DMS114 treated with DMSO at 0.1 percent for 48 hours (cell line): ENCODE measurements around the gene MS4A2.
"Not testable (repeated sequence)": the region's sequence is repeated elsewhere in the genome, so short reads cannot be mapped to it uniquely, and the experiment has no call there.

Experiments used
- DNase-seq: peaks from one replicate; lab custom pipeline; 2025; ENCODE audit not compliant: unreplicated experiment; lab: John Stamatoyannopoulos, UW

MS4A2 gene

DNA sequence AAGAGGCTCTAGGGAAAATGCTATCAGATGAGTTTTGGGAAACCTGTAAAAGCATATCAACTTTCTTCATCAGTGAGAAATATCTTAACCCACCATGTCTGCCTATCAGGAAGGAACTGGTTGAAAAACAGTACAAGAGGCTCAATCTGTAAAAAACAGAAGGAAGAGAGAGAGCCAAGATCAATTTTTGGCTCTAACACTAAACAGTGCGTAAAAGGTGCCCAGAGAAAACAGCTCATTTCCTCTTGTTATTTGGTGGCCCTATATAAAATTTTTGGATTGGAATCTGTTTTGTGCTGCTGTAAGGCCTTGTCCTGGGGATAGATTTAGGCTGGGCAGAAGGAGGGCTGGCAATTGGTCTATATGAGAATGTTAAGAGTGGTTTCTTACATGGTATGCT is 12.1 kb downstream of the MS4A2 start:
- no peak for DNase-seq

- DNase-seq = not testable (repeated sequence)
Observed at GRCh38 chr11:60101368-60101767, 12.9 kb downstream of the MS4A2 start.

DNA sequence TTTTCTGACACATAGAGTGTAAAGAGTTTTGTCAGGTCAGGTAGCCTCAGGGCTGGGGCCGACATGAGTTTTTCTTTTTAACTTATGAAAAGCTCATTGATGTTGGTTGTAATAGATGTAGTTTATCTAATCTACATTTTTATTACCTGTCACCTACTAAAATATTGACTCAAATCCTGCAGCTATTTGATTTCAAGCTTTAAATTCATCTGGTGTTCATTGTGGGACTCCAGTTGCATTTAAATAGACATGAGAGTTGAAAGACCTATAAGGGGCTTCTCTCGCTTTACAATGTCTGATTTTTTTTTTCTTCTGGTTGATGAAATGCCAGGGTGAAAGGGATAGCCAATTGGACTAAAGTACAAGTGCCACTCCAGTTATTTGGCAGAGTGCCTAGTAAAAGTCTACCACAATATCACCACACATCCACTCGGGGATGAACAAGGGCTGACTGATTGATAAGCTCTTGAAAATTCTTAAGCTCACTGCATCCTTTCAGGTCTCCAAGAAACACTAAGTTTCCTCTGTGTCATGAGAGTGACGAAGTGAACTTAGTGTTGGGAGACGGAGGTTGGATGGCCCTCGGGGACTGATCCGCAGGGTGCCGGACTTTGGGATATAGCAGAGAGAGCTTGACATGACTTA is 16.1 kb downstream of the MS4A2 start:
- not testable (repeated sequence) for DNase-seq

DNA sequence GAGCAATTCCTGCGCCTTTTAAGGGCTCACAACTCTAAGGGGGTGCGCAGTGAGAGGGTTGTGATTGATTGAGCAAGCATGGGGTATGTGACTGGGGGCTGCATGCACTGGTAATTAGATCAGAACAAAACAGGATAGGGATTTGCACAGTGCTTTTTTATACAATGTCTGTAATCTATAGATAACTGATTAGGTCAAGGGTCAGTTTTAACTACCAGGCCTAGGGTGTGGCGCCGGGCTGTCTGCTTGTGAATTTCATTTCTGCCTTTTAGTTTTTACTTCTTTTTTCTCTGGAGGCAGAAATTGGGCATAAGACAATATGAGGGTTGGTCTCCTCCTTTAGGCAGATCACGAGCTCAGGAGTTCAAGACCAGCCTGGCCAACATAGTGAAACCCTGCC is 20.2 kb downstream of the MS4A2 start:
- DNase-seq = not testable (repeated sequence)

GRCh38 chr11:60111793-60112192 is 23.3 kb downstream of the MS4A2 start:
- no peak for DNase-seq

DNA sequence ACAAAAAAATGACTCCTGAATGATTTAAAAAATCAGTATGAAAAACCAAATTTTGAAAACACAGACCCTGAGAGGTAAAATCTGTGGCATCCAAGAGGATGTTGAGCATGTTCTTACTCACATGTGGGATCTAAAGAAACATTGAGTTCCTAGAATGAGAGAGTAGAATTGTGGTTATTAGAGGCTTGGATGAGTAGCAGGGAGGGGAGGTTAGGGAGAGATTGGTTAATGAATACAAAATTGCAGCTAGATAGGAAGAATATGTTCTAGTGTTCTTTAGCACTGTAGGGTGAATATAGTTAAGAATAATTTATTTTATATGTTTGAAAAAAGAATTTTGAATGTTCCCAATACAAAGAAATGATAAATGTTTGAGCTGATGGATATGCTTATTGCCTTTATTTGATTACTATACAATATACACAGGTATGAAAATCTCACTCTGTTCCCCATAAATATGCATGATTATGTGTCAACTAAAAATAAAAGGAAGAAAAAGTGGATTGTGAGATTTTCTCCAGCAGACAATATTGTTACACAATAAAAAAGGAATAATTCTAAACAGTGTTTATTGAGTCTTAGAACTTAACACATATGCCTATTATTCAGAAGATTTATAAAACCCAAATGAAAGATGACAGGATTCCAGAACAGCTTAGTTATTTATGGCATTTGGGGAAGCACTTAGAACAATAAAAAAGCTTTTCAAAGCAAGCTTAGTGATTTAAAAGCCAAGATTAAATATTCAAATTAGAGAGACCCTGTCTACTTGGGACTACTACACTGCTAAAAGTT is 28.7 kb downstream of the MS4A2 start:
- no peak for DNase-seq

GRCh38 chr11:60118338-60118737 is 29.9 kb downstream of the MS4A2 start:
- DNase-seq = no peak

DNA sequence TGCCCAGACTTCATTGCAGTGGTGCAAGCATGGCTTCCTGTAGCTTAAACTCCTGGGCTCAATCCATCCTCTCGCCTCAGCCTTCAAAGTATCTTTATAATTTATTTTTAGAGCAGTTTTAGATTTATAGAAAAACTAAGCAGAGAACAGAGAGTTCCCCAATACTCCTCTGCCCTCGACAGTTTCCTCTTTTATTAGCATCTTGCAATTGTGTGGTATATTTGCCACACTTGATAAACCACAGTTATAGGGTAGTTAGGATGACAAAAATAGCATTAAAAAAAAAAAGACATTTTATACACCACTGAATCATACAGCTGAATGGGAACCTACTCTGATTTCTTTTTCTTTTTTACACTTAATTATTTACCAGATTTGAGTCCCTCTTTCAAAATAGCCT is 31.2 kb downstream of the MS4A2 start:
- DNase-seq = no peak

DNA sequence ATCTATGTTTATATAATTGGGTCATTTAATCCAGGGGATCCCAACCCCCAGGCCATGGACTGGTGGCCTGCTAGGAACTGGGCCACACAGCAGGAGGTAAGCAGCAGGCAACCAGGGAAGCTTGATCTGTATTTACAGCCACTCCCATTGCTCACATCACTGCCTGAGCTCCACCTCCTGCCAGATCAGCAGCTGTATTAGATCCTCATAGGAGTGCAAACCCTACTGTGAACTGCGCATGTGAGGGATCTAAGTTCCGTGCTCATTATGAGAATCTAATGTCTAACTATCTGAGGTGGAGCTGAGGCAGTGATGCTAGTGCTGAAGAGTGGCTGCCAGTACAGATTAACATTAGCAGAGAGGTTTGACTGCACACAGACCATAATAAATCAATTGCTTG is 32.8 kb downstream of the MS4A2 start:
- DNase-seq = no peak

DNA sequence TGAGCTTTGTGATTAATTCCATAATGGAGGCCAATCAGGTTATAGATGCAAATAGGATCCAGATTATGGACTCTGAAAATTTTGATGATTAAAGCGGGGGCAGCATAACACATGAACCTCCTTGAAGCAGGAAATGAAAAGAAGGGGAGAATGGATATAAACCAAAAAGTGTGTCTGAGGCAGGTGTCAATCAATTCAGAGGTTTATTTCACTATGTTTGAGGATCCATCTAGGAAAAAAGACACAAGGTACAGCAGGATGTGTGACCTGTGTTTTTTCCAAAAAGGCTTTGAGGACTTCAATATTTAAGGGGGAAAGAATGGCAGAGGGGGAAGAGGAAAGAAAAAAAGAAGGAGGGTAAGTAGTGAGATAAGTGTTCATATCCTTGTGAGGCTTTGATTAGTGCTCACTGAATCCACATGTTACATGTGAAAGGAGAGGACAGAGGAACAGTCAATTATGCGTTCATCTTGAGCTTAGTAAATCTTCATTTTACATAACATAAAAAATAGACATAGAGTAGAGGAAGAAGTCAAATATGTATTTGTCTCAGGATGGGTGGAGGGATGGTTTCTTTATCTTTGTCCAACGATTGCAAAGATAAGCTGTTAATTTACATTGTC is 34.1 kb downstream of the MS4A2 start:
- DNase-seq = no peak

GRCh38 chr11:60124802-60125432 is 36.5 kb downstream of the MS4A2 start:
- no peak for DNase-seq

DNA sequence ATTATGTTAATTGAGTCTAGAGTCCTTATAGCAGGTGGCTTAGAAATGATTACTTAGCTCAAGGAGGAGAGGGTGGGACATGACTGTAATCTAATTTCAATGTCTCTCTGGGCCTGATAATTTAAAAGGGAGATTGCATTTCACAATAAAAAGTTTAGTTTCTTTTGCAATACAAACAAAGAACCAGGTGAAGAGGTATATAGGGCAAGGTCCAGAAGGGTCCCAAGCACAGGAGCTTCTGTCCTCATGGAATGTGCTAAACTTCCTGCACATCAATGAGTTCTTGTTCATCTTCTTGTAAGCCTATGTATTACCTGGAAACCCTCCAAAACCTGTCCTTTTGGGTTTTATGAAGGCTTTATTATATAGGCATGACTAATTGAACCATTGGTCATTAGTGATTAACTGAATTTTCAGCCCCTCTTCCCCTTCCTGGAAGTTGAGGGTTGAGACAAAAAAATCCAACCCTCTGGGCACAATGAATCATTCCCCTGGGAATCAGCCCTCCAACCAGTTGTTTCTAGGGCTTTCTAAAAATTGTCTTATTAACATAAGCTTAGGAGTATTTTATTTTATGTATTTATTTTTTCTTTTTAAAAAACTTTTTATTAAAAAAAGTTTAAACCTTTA is 37.6 kb downstream of the MS4A2 start:
- no peak for DNase-seq

GRCh38 chr11:60127311-60127811 is 38.9 kb downstream of the MS4A2 start:
- no peak for DNase-seq

DNA sequence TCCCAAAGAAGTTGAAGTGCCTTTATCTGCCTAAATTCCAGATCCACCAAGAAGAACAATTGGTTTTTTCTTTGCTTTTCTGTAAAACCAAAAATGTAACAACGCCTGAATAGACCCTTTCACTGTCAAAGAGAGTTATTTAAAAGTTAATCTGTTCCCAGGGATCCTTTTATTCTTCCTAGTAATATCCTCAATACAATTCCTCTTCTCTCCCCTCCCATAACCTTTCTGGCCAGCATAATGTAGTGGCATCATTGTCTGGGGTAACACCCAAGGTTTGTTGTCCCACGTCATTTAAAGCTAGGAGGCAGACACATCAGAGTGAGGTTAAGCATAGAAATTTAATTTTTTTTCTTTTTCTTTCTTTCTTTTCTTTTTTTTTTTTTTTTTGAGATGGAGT is 39.9 kb downstream of the MS4A2 start:
- DNase-seq = no peak

- not testable (repeated sequence) for DNase-seq
Observed at GRCh38 chr11:60128866-60129265, 40.4 kb downstream of the MS4A2 start.

GRCh38 chr11:60129853-60130252 is 41.4 kb downstream of the MS4A2 start:
- no peak for DNase-seq

DNA sequence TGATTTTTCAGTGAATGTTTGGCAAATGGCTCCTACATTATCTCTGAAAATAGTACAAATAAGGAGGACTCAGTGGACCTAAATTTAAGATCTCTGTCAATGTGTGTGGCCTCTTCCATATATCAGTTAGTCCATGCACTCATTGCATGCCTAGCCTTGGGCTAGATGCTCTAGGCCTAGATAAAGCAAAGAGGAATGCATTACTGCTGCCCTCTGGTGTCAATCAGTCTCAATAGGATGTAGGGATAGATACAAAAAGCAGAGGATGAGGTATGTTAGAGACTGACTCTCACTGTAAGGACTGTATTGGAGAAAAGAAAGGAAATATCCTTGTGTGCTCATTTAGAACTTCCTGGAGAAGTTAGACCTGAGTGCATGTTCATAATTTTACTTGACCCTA is 42.0 kb downstream of the MS4A2 start:
- peak; percentile 0 for DNase-seq

GRCh38 chr11:60131912-60132311 is 43.4 kb downstream of the MS4A2 start:
- DNase-seq = no peak

GRCh38 chr11:60133917-60134316 is 45.5 kb downstream of the MS4A2 start:
- no peak for DNase-seq

DNA sequence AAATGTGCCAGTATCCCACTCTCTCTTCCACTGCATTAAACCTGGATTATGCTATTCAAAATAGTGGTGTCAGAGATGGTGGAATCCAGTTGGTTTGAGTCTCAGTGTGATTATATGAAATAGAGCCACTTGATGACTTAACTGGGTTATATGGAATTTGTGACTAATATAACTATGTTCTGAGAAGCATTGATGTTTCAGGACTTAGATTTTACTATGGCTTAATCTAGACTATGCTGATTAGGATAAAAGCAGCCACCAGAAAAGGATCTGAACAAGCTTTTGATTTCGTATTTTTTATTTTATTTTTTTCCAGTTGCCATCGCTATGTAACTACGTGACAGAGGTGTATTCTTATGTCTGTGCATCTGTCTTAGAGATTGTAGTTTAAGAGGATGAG is 55.3 kb downstream of the MS4A2 start:
- DNase-seq = no peak

DNA sequence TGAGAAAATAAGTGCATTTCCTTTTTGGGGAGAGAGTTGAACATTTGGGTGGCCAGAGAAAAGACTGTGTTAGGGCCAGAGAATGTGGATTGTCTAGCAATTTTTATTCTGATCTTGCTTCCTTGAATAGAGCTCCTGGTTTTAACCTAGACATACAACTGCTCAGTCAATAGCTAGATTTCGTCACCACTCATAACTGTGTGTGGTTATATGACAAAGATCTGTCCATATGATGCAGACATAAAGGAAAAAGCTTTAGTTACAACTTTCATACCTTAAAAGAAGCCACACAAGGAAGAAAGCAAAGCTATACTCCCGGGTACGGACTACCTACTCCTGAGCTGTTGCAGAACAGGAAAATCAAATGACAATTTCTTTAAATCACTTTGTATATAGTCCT is 57.2 kb downstream of the MS4A2 start:
- DNase-seq = no peak
